Naive thymus-derived CD4-positive, alpha-beta T cell (primary cell): ENCODE measurements around the gene JOSD2. TPM values are rescaled to one million over a fixed set of nuclear protein-coding genes. Genes with fewer than 3 reads are reported as not detected.
A peak's percentile ranks its signal among the peaks of the same experiment; 100 is the strongest.

Experiments
- ATAC-seq: fragments of 150-1000 bp; cut with Tn5 transposase; 2 replicates; pipeline ENCODE4 v1.10.0; 2021; ENCODE audit warnings: mild to moderate bottlenecking, moderate library complexity
- CTCF ChIA-PET: fragments of 350-600 bp; sonication (Branson Sonifier 250); formaldehyde crosslinking; loops from one replicate; lab custom pipeline; 2021; ENCODE audit warnings: antibody characterized with exemption; lab: Charles Lee
- POLR2A ChIA-PET: fragments of 350-600 bp; sonication (Branson Sonifier 250); formaldehyde crosslinking; loops from one replicate; lab custom pipeline; 2021; ENCODE audit warnings: antibody characterized with exemption, inconsistent platforms; lab: Charles Lee
- DNase-seq, 9 donors: peaks; one replicate each; pipeline versions ENCODE4 v3.0.0 to v3.0.0-alpha.2; 2020 to 2022; ENCODE audit warnings: mixed read lengths in 1 of 9
- H3K27ac ChIP-seq: one replicate; pipeline ENCODE4 v1.7.0; 2013; ENCODE audit warnings: mild to moderate bottlenecking, low read depth, low read length, moderate library complexity
- H3K27me3 ChIP-seq, 2 donors: one replicate each; pipeline ENCODE4 v1.7.0; 2013; ENCODE audit warnings: low read length in 2 of 2, mild to moderate bottlenecking in 2 of 2, moderate library complexity in 2 of 2; ENCODE audit not compliant: control insufficient read depth in 2 of 2, insufficient read depth in 2 of 2
- H3K36me3 ChIP-seq, 3 experiments: 1 replicate in 2 of 3; 2 replicates in 1 of 3; pipeline ENCODE4 v1.7.0; 2013; ENCODE audit warnings: low read length in 3 of 3, mild to moderate bottlenecking in 3 of 3, moderate library complexity in 1 of 3; ENCODE audit not compliant: insufficient read depth in 3 of 3, control insufficient read depth in 2 of 3
- H3K4me1 ChIP-seq, 2 donors: one replicate each; pipeline ENCODE4 v1.7.0; 2013; ENCODE audit warnings: low read length in 2 of 2, mild to moderate bottlenecking in 2 of 2, moderate library complexity in 1 of 2; ENCODE audit not compliant: control insufficient read depth in 2 of 2, insufficient read depth in 2 of 2
- H3K4me3 ChIP-seq: 2 replicates; pipeline ENCODE4 v1.7.0; 2013; ENCODE audit warnings: mild to moderate bottlenecking, low read length
- H3K9me3 ChIP-seq, 3 experiments: 1 replicate in 2 of 3; 2 replicates in 1 of 3; pipeline ENCODE4 v1.7.0; 2013; ENCODE audit warnings: low read length in 3 of 3; ENCODE audit not compliant: control insufficient read depth in 2 of 3
- H3K27ac Mint-ChIP-seq, 9 donors: one replicate each; pipeline ENCODE4 v1.8.0; 2020 to 2022; ENCODE audit warnings: mixed read lengths in 9 of 9, mild to moderate bottlenecking in 8 of 9, moderate library complexity in 5 of 9, inconsistent platforms in 2 of 9
- H3K27me3 Mint-ChIP-seq, 5 donors: one replicate each; pipeline ENCODE4 v1.8.0; 2021 to 2022; ENCODE audit warnings: mixed read lengths in 5 of 5, mild to moderate bottlenecking in 1 of 5
- H3K36me3 Mint-ChIP-seq, 5 donors: one replicate each; pipeline ENCODE4 v1.8.0; 2020 to 2022; ENCODE audit warnings: mixed read lengths in 5 of 5, mild to moderate bottlenecking in 3 of 5, inconsistent platforms in 1 of 5
- H3K4me1 Mint-ChIP-seq, 7 donors: one replicate each; pipeline ENCODE4 v1.8.0; 2020 to 2022; ENCODE audit warnings: mixed read lengths in 7 of 7, mild to moderate bottlenecking in 3 of 7, inconsistent platforms in 1 of 7
- H3K4me3 Mint-ChIP-seq, 10 donors: one replicate each; pipeline ENCODE4 v1.8.0; 2020 to 2022; ENCODE audit warnings: mild to moderate bottlenecking in 10 of 10, mixed read lengths in 10 of 10, moderate library complexity in 6 of 10, inconsistent platforms in 2 of 10
- H3K9me3 Mint-ChIP-seq, 11 donors: one replicate each; pipeline ENCODE4 v1.8.0; 2020 to 2022; ENCODE audit warnings: mixed read lengths in 11 of 11, mild to moderate bottlenecking in 4 of 11, inconsistent platforms in 1 of 11, moderate library complexity in 1 of 11
- intact Hi-C, 2 donors: fragments of 100-400 bp; cut with micrococcal nuclease; formaldehyde crosslinking; loops; one replicate each; pipeline ENCODE4 v1.15.1; 2023
- polyA plus RNA-seq, 2 donors: library from polyadenylated mRNA; unstranded; fragments of 300-500 nt; fragmentation: Illumina TruSeq; gene quantifications; one replicate each; pipeline ENCODE4 v1.2.3, GENCODE V29; 2021
- total RNA-seq, 6 experiments: library from RNA in 5 of 6; stranded (reverse) in 5 of 6; gene quantifications; 1 replicate in 5 of 6; 2 replicates in 1 of 6; pipeline ENCODE4 v1.2.3 and lab custom pipeline; 2021 to 2026

Gene JOSD2
- total and polyA plus RNA-seq, 7 experiments from 2014 or later, result 13.0 to 45.9 (median 20.1) TPM

DNA sequence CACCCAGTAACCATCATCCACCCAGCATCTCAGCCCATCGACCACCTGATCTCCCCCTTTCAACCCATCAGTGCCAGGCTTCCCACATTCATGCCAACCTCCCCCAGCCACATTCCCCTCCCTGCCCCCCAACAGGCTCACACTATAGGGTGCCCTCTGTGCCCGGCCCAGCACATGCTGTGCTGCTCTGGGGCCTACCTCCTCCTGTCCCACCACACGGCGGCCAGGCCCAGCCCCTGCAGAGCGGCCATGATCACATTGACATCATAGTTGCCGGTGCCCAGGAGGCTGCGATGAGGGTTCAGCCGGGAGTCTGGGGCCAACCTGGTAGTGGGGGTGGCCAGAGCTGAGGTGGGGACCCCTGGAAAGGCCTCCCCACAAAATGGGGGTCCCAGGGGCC, 3.6 kb downstream of the JOSD2 start:
- POLR2A ChIA-PET, result no interaction called here
- peak overlapping the region in 1 of 9 donors; percentile 62 for H3K27ac Mint-ChIP-seq

GRCh38 chr19:50506700-50507099, 4.3 kb downstream of the JOSD2 start:
- Histone ChIP-seq H3K27ac (no peak overlapping the region), H3K9me3 (no peaks in the 10 kb centered on the region), H3K36me3 (peaks cover 0 to 6% (median 0%) of the 10 kb centered on the region in 3 experiments), H3K4me3 (no peak overlapping the region), H3K27me3 (no peaks in the 10 kb centered on the region), H3K4me1 (peaks cover 3 to 10% of the 10 kb centered on the region in 2 donors)
- Mint-ChIP-seq H3K4me1 (peaks cover 0 to 24% (median 16%) of the 10 kb centered on the region in 7 donors), H3K27ac (no peak overlapping the region), H3K9me3 (peaks cover 0 to 2% (median 0%) of the 10 kb centered on the region in 11 donors), H3K4me3 (no peak overlapping the region), H3K36me3 (peaks cover 0 to 8% (median 0%) of the 10 kb centered on the region in 5 donors), H3K27me3 (peaks cover 0 to 2% (median 0%) of the 10 kb centered on the region in 5 donors)
- CTCF ChIA-PET, result no interaction called here
- intact Hi-C loops, result no loop called here
- no peak for ATAC-seq
- DNase-seq, result no peak
- POLR2A ChIA-PET, result no interaction called here

More for the DNA sequence above, 3.6 kb downstream of the JOSD2 start:
- CTCF ChIA-PET, result no interaction called here
- Mint-ChIP-seq H3K36me3 (peaks cover 0 to 10% (median 0%) of the 10 kb centered on the region in 5 donors), H3K4me3 (no peak overlapping the region), H3K27me3 (peaks cover 0 to 2% (median 0%) of the 10 kb centered on the region in 5 donors), H3K4me1 (peaks cover 0 to 25% (median 19%) of the 10 kb centered on the region in 7 donors), H3K9me3 (peaks cover 0 to 2% (median 0%) of the 10 kb centered on the region in 11 donors)
- Histone ChIP-seq H3K4me3 (no peak overlapping the region), H3K4me1 (peaks cover 7 to 16% of the 10 kb centered on the region in 2 donors), H3K9me3 (no peaks in the 10 kb centered on the region), H3K36me3 (peaks cover 0 to 6% (median 0%) of the 10 kb centered on the region in 3 experiments), H3K27me3 (no peaks in the 10 kb centered on the region), H3K27ac (no peak overlapping the region)
- no peak for DNase-seq
- no peak for ATAC-seq
- intact Hi-C loops, result no loop called here

GRCh38 chr19:50505856-50506611, 5.0 kb downstream of the JOSD2 start:
- H3K36me3 ChIP-seq, result peaks cover 0 to 6% (median 0%) of the 10 kb centered on the region in 3 experiments
- Mint-ChIP-seq H3K9me3 (no peaks in the 10 kb centered on the region), H3K36me3 (peaks cover 0 to 8% (median 0%) of the 10 kb centered on the region in 5 donors), H3K27me3 (no peaks in the 10 kb centered on the region), H3K27ac (no peak overlapping the region), H3K4me1 (peaks cover 0 to 20% (median 10%) of the 10 kb centered on the region in 7 donors), H3K4me3 (no peak overlapping the region)
- no peak overlapping the region for H3K27ac ChIP-seq
- no peak for DNase-seq
- ChIA-PET POLR2A (no interaction called here), CTCF (no interaction called here)
- intact Hi-C loops, result no loop called here
- no peaks in the 10 kb centered on the region for H3K9me3 ChIP-seq
- H3K27me3 ChIP-seq, result no peaks in the 10 kb centered on the region
- ATAC-seq, result no peak
- H3K4me3 ChIP-seq, result no peak overlapping the region
- peaks cover 0 to 9% of the 10 kb centered on the region in 2 donors for H3K4me1 ChIP-seq

GRCh38 chr19:50501568-50502475, 9.2 kb downstream of the JOSD2 start:
- intact Hi-C loops, result no loop called here
- H3K4me3 ChIP-seq, result no peak overlapping the region
- no peaks in the 10 kb centered on the region for H3K4me1 ChIP-seq
- no peak for DNase-seq
- POLR2A ChIA-PET, result no interaction called here
- H3K27ac ChIP-seq, result no peak overlapping the region
- Mint-ChIP-seq H3K4me3 (no peak overlapping the region), H3K4me1 (peaks cover 0 to 5% (median 0%) of the 10 kb centered on the region in 7 donors), H3K36me3 (peaks cover 0 to 3% (median 0%) of the 10 kb centered on the region in 5 donors), H3K27me3 (no peaks in the 10 kb centered on the region), H3K27ac (peak overlapping the region in 2 of 9 donors; percentile 40 to 55), H3K9me3 (no peaks in the 10 kb centered on the region)
- H3K36me3 ChIP-seq, result peaks cover 0 to 6% (median 0%) of the 10 kb centered on the region in 3 experiments
- ATAC-seq, result no peak
- no peaks in the 10 kb centered on the region for H3K27me3 ChIP-seq
- CTCF ChIA-PET, result no interaction called here
- H3K9me3 ChIP-seq, result no peaks in the 10 kb centered on the region

DNA sequence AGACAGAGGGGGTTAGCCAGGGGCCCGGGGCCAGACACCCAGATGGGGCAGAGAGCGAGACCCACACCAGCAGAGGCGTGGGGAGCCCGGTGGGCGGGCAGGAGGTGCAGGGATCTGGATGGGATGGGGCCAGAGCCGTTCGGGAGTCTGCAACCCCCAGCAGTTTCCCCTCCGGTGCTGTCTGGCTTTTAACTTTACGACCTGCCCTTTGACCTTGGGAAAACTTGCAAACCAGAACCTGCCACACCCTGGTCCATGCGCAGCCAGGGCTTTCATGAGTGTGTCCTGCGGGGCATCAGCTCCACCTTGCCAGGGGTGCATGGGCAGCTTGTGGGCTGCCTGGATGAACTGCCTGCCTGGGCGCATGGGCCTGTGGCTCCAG, 9.8 kb downstream of the JOSD2 start:
- peaks cover 0 to 6% (median 0%) of the 10 kb centered on the region in 3 experiments for H3K36me3 ChIP-seq
- intact Hi-C loops, result no loop called here
- H3K9me3 ChIP-seq, result no peaks in the 10 kb centered on the region
- CTCF ChIA-PET, result no interaction called here
- Mint-ChIP-seq H3K36me3 (peaks cover 0 to 5% (median 0%) of the 10 kb centered on the region in 5 donors), H3K27ac (no peak overlapping the region), H3K27me3 (no peaks in the 10 kb centered on the region), H3K9me3 (no peaks in the 10 kb centered on the region), H3K4me1 (peaks cover 0 to 6% (median 0%) of the 10 kb centered on the region in 7 donors), H3K4me3 (no peak overlapping the region)
- H3K27ac ChIP-seq, result no peak overlapping the region
- no peak for DNase-seq
- no peak for ATAC-seq
- H3K4me1 ChIP-seq, result no peaks in the 10 kb centered on the region
- H3K27me3 ChIP-seq, result no peaks in the 10 kb centered on the region
- H3K4me3 ChIP-seq, result no peak overlapping the region
- POLR2A ChIA-PET, result interaction anchor here (0.7 kb wide), 1 partner anchor 8 kb away, joined by 3 read pairs; no protein-coding TSS in a partner anchor

DNA sequence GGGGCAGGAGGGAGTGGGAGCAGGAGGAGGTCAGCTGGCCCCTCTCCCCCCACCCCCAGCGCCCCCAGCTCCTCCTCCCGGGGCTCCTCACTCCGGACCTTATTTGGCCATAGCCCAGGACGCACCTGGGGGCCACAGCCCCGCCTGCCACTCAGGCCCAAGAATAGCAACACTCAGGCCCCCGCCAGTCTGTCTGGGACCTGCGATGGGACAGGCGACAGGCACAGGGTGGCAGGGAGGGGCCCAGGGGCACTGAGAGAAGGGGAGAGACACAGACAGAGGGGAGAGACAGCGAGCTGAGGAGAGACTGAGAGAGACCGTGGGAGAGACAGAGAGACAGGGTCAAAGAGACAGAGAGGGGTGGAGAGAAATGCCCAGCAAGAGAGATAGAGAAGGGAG, 10.2 kb downstream of the JOSD2 start:
- no peaks in the 10 kb centered on the region for H3K27me3 ChIP-seq
- DNase-seq (no peak), ATAC-seq (peak; percentile 36)
- intact Hi-C loops, result no loop called here
- Mint-ChIP-seq H3K27ac (no peak overlapping the region), H3K9me3 (no peaks in the 10 kb centered on the region), H3K4me3 (no peak overlapping the region), H3K36me3 (peaks cover 0 to 7% (median 0%) of the 10 kb centered on the region in 5 donors), H3K27me3 (no peaks in the 10 kb centered on the region), H3K4me1 (peaks cover 0 to 7% (median 0%) of the 10 kb centered on the region in 7 donors)
- H3K36me3 ChIP-seq, result peaks cover 0 to 4% (median 0%) of the 10 kb centered on the region in 3 experiments
- H3K4me3 ChIP-seq, result no peak overlapping the region
- no peaks in the 10 kb centered on the region for H3K9me3 ChIP-seq
- no peak overlapping the region for H3K27ac ChIP-seq
- H3K4me1 ChIP-seq, result no peaks in the 10 kb centered on the region
- POLR2A ChIA-PET, result interaction anchor here (0.7 kb wide), 1 partner anchor 8 kb away, joined by 3 read pairs; no protein-coding TSS in a partner anchor
- CTCF ChIA-PET, result no interaction called here
